ENCODE results near the gene PDLIM4.
A peak's percentile ranks its signal among the peaks of the same experiment; 100 is the strongest.

Gene PDLIM4

DNA sequence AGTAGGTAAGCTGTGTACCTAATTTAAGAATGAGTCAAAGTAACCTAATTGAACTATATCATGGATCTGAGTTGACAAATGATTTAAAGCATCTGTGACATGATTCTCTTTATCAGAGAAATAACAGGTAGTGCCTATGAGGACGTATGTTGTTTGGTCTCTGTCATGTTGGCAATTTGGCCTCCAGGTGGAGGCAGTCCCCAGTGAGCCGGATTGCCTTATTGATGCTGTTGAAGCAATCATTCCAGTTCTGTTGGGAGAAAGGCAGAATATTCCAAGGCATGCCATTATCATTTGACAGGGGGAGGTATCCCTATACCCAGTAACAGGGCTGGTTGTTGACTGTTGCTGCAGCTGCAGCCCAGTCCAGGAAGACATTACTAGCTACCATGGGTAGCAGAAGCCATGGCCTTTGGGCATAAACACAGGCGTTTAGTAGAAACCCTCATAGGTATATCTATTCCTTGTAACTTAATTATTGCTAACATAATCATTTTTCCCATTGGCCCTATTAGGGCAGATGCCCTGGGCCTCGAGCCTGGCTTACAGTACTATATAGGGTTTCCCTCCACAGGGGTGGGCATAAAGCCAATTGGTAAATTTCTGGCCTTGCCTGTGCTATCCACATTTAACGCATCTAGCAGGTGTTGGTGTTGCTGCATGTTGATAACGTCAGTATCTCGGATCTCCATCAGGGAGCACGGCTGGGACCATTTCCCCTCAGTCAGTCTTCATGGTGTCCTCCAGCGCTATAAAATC, 24.5 kb downstream of the PDLIM4 start:
- DNase-seq (ENCODE audit: low read depth, low spot score) = peak; percentile 0

DNA sequence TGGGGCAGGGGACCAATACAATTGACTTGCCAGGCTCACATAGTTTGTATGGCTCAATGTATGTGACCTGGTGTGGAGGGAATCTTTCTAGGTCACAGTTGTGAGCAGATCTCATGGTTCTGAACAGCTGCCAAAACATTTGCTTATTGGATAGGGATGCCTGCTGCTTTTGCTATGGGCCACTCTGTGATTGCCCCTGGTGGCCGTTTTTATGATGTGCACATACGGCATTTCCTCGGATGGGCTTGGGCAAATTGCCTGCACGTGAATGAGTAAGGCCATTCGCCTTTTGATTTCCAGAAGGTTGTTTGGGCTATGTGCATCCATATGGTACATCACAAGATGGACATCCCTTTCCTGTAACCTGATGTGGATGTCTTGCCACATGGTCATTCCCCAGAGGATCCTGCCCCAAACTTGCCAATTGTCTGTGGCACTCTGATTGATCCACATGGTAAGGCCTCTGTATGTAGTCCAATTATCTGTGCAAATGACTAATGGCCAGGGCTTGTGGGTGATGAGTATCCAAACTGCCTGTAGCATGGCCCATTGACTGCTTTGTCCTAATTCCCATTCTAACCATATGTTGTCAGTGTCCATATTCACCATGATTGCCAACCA, 26.0 kb downstream of the PDLIM4 start:
- no peak for DNase-seq (ENCODE audit: low read depth, low spot score)

DNA sequence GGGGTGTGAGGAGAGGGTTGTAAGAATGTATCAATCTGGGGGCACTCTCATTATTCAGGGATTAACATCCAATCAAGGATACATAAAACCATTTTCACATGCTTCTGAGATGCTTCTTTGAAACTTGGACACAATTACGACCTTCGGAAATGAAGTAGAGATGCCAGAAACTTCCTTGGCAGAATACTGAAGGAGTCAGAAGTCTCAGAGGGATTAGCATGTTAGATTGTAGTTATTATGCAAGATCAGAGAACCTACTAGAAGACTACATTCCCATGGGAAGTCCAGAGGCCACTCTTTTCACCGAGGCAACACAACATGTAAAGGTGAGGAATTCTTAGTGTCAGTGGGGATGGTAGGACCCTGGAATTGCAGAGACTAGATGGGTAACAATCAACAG, 31.6 kb downstream of the PDLIM4 start:
- DNase-seq (ENCODE audit: low read depth, low spot score) = no peak

DNA sequence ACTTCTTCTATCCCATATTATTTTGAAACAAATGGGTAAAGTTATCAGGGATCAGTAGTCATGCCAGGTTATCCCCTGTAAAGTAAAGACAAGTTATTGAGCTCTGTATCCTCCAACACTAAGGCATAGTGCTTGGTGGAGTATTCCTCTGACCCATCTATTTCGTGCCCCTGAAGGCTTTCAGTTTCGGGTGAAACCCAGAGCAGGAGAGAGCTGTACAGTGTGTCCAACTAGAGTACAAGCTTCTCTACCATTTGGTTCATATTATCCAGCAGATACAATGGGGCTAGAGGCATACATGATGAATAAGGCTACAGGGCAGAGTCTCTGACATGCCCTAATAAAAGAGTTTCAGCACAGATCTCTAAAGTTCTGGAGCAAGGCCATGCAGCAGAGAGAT, 33.5 kb downstream of the PDLIM4 start:
- no peak for DNase-seq (ENCODE audit: low read depth, low spot score)

DNA sequence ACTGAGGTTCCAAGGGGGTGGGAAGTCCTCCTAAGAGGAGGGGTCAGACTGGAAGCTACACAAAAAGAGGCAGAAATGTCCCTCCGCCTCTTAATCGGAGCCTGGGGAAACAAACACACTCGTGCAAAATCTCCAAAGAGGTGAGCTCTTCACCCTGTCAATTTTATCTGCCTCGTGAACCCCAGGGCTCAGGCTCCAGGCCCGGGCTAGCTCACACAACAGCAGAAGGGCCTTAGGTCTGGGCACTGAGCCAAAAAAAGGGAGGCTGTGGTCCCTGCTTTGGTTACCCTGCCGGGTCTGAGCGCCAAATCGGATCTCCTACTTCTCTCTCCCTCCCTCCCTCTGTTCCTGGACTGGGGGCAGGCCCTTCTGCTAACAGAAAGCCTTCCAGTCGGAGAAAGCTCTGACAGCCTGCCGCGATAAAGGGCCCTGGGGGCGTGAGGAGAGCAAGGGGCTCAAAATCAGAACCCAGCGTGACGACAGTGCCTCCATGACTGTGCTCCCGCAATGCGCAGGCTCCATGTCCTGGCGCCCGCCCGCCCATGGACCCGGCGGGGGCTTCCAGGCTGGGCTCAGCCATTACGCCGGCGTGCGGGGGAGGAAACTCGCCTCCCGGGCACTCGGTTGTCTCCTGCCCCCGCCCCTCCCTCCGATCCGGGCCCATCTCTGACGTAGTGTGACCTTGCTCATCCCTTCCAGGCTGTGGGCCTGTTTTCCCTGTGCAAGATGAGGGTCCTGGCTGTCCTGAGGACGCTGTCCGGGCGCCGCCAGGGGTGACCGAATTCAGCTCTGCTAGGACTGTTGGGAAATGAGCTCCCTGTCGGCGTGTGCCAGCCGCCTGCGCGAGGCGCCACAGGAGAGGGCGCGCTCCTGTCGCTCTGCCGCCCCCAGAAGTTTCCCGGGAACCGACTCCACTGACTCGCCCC, 35.8 kb downstream of the PDLIM4 start:
- peak; percentile 92 for DNase-seq (ENCODE audit: low read depth, low spot score)

DNA sequence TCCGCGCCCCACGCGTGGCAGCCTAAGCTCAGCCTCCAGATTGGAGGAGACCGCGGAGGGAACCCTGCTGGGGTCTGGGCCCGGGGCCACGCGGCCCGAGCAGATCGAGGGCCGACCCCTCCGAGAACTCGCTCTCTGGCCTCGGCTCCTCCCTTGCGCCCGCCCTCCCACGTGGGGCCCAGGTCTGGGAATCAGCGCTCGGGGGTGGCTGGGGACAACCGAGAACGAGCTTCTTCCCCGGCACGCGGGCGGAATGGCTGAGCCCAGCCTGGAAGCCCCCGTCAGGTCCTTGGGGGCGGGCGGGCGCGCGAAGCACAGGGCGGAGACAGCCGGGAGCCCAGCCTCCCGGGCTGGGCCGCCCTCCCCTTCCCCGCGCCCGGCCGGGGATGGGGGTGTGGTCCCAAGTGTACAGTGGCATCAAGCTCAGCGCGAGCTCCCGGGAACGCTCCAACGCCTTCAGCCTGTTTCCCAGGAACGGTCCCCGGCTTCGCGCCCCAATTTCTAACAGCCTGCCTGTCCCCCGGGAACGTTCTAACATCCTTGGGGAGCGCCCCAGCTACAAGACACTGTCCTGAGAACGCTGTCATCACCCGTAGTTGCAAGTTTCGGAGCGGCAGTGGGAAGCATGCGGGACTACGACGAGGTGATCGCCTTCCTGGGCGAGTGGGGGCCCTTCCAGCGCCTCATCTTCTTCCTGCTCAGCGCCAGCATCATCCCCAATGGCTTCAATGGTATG, 36.7 kb downstream of the PDLIM4 start, which contains the start of gene SLC22A4:
SLC22A4 (plus strand) TSS at position 403 of the 736 bp plus-strand sequence; CDS start at position 626, 223 bp downstream.
- DNase-seq (ENCODE audit: low read depth, low spot score) = peak; percentile 95

DNA sequence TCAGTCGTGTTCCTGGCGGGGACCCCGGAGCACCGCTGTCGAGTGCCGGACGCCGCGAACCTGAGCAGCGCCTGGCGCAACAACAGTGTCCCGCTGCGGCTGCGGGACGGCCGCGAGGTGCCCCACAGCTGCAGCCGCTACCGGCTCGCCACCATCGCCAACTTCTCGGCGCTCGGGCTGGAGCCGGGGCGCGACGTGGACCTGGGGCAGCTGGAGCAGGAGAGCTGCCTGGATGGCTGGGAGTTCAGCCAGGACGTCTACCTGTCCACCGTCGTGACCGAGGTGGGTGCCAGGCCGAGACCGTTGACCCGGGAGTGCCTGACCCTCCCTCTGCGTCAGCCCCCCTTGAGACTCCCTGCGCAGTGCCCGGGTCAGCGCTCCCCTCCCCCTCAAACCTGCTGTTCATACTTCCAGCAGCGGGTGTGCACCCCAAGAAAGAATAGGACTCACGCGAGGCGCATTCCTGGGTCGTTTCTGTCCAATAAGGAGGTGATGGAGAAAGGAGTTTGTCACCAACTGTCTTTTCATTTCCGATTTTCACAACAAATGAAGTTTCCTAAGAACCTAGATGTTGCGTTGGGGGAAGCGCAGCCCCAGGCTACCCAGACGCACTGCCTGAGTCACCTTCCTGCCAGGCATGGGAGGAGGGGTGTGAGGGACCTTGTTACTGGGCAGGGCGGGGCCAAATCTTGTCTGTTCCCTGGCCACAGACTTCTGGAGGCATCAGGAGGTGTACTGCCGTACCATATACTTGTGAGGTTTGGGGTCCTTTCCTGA, 37.4 kb downstream of the PDLIM4 start:
- peak; percentile 76 for DNase-seq (ENCODE audit: low read depth, low spot score)

DNA sequence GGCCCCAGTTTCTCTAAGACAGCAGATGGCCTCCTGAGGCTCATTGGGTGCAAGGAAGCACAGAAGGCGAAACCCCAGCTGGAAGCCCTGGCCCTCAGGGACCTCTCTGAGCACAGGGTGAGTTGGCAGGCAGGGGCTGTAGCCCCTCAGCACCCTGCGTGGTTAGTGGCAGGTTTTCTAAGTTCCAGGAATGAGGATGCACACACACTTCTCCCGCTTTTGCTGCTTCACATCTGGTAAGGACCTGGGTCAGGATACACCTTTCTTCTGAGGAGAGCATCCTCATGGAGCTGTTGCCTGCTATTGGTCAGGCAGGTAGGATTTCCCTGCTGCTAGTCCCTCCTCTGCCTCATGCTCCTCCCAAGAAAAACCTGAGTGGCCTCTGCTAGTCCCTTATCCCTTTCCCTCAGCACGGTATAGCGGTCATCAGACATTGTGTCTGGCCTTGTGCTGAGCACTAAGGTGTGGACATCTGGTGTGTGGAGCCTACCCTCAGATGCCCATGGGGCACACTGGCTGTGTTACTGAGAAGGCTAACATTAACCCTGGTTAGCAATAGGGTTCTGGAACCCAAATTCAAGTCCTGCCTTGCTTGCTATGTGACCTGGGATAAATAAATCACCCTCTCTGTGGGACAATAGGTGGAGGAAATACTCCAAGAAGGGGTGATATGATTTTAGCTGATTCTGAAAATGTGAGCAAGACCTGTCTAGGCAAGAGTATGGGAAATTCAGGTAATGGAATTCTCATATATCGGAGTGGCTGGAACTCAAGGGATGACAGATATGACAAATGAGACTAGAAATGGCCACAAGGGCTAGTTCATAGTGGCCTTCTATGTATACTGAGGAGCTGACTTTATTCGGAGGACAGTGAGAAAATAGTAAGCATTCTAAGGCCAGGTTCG, 38.3 kb downstream of the PDLIM4 start:
- no peak for DNase-seq (ENCODE audit: low read depth, low spot score)

DNA sequence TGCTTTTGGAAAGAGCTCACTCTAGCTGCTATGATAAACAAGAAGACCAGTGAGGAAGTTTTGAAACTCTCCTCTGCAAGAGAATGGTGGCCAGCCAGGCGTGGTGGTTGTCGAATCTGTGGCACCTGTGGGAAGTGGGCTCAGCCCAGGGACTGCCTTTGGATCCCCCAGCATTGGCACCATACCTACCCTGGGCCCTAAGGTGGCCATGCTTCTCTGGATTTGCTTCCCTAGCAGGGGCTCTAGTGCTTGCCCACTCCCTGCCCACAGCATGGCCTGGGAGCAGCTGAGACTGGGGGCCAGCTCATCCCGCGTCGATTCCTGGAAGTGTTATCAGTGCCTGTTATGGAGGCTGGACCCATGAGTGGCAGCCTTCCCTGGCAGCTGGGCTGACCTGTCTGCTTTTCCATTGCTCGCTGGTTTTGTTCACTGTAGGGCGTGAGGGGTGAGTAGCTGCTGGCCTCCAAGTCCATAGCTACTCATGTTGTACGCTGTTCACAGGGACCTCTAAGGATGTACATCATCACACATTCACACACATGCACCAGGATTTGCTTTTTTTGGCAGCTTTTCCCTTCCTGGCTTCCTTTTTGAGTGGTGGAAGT, 39.0 kb downstream of the PDLIM4 start:
- DNase-seq (ENCODE audit: low read depth, low spot score) = no peak

DNA sequence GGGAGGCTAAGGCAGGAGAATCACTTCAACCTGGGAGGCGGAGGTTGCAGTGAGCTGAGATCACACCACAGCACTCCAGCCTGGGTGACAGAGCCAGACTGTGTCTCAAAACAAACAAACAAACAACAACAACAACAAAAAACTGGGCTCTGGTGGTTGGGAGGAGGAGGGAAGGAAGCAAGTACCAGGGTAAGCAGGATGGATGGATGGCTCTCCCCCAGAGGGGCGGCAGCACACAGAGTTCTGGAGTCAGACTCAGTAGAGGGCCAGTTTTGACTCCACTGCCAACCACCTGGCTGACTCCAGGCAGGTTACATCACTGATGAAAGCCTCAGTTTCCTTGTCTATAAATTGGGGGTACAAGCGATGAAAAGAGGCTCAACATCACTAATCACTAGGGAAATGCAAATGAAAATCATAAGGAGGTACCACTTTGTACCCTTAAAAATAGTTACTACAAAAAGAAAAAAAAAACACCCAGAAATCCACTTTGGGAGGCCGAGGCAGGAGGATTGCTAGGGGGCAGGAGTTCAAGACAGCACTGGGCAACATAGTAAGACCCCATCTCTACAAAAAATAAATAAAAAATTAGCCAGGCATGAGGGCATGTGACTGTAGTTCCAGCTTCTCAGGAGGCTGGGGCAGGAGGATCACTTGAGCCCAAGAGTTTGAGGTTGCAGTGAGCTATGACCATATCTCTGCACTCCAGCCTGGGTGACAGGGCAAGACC, 39.9 kb downstream of the PDLIM4 start:
- no peak for DNase-seq (ENCODE audit: low read depth, low spot score)

DNA sequence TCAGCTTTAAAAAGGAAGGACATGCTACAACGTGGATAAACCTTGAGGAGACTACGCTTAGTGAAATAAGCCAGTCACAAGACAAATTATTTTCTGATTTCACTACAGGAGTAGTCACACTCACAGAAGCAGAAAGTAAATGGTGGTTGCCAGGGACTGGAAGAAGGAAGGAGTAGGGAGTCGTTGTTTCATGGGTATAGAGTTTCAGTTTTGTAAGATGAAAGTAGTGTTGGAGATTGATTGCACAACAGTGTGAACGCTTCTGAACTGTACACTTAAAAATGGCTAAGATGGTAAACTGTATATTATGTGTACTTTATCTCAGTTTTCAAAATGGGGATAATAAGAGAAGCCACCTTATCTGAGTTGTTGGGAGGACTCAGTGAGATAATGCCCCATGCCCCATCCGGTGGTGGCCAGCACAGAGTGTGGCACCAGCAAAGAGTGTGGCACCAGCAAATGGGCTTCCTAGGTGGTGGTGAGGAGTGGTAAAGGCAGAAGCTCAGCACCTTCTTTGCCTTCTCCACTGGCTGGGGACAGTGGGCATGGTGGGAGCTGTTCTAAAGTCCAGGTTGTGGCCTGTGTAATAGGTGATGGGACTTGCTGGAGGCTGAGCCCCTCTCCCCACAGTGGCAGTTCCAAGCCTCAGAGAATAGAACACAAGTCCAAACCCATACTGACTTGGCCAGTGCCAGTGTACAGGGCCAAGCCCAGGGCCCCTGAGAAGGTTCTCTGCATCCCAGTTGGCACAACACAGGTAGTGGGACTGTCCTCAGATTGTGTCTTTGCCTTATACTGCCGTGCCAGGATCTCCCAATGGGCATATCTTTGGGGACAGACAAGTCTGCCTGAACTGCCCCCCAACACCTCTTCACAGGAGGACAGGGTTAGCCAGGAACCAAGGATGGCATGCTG, 41.1 kb downstream of the PDLIM4 start:
- DNase-seq (ENCODE audit: low read depth, low spot score) = no peak

DNA sequence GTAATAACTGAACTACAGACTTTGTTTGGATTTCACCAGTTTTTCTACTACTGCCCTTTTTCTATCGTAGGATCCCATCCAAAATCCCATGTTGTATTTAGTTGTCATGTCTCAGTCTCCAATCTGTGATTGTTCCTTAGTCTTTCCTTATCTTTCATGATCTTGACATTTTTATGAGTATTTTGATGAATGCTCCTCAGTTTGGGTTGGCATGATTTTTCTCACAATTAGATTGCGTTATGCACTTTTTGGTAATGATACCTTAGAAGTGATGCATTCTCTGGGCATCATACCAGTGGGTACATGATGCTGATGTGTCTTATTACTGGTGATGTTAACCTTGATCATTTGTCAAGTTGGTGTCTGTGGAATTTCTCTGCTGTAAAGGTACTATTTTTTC, 42.4 kb downstream of the PDLIM4 start:
- no peak for DNase-seq (ENCODE audit: low read depth, low spot score)

DNA sequence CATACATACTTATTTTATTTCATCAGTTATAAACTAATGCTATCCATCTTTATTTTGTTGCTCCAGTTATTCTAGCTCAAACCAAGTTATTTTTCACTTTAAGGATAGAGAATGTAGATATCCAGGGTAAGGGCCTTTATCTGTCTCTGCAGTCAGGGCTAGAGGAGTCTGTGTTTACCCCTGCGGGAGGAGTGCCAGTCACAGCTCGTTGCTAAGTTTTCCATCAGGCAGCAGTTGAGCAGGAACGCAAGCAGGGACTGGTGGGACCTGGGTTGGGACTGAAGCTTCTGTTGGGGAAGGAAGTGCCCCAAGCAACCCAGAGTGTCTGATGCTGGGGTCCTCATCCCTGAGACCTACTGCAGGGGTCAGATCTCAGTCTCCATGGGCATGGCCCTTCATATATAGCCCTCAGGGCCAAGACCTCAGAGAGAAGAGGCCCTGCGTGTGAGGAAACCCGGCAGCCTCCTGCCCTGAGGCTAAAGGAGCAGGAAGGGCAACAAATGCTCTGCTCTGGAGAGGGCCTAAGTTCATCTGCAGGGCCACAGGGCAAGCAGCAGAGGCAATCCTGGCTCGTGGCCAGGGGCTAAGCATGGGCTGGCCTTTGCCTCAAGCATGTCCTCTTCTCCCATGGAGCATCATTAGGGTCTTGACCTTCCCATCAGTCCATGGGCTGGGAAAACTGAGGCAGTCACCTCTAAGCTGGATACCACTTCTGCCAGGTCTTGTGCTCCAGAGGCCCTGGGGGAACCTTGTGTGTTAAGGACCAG, 43.3 kb downstream of the PDLIM4 start:
- no peak for DNase-seq (ENCODE audit: low read depth, low spot score)

DNA sequence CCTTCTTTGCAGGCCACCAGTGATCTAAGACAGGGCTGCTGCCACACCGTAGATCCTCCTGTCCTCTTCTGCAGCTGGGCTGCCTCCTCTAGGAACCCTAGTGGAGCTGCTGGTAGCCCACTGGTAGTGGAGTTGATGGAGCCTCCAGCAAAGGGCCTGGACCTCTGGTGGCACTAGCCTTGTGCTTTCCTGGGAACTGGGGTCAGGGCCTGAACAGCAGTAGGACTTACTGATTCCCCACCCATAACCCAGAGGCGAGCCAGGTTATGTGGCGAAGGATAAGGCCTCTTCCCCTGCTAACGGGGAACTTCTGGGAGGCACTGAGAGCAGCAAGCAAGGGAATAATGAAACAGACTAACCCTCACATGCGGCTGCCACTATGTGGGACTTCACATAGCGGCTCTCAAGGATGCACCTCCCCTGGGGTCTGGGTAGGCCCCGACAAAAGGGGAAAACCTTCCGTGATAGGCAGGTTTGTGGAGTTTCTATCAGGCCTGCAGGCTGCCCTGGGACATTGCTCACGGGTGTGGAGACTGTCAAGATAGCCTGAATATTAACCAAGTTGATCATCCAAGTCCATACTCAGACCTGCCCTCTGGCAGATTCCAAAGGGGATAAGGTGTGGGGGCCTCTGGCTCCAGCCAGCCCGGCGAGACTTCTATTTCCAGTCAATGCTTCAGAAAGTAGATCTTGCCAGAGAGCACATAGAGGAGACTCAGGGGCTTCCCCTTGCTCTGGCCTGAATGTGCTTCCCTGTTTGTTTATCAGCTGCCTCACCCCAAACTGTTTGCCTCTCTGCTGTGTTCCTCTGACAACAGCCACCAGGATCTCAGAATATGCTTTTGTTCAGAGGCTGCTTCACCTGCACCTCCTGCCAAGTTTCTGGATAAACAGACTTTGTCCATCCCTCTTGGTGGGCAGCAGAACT, 44.1 kb downstream of the PDLIM4 start:
- no peak for DNase-seq (ENCODE audit: low read depth, low spot score)

DNA sequence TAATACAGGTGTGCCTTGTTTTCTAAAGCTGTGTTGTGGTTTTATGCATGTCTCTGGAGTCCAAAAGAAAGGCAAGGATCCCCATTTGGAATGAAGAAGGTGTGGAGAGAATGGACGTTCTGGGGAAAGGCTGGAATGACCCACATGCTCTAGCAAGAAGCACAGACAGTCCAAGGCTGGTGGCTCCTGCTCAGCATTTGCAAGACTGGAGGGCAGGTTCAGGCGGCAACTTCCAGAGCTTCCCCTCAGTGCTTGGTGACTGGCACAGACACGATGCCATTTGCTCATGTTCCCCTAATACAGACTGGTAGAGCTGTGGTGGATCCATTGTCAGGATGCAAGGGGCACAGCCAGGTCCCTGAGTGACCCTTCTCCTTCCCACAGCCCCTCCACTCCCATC, 44.9 kb downstream of the PDLIM4 start:
- no peak for DNase-seq (ENCODE audit: low read depth, low spot score)

DNA sequence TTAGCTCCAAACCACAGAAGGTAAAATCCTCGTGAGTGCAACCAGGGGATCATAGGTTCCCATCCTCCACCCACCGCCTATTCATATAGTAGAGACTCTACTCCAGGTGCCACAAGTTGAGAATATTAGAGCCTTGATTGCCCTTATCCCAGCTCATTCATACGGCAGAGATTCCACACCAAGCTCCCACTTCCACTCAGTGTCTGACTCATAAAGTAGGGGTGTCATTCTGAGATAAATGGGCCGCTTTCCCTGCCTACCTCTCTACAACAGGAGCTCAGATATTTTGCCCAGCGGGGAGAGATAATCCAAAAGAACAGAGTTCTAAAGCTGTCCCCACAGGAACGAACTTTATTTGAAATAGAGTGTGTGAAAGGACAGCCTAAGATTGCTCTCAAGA, 46.1 kb downstream of the PDLIM4 start:
- no peak for DNase-seq (ENCODE audit: low read depth, low spot score)

Data from ELF-1 (cell line).